Lung (tissue), 12 donors: Measurements from ENCODE around the gene CST9. TPM values are rescaled to one million over a fixed set of nuclear protein-coding genes. Genes with fewer than 3 reads are reported as not detected.

Experiments
- ATAC-seq: fragments of 200-7000 bp; cut with Tn5 transposase; one replicate; pipeline ENCODE4 v1.9.1; 2020; ENCODE audit warnings: moderate number of reproducible peaks; ENCODE audit not compliant: insufficient read depth, low FRiP score
- DNase-seq, 3 donors: peaks; one replicate each; pipeline ENCODE4 v3.0.0-alpha.2; 2013 to 2017
- H3K27ac ChIP-seq, 2 donors: one replicate each; pipeline ENCODE4 v1.5.1; 2013; ENCODE audit warnings: mild to moderate bottlenecking in 2 of 2, moderate library complexity in 2 of 2, control low read depth in 1 of 2, inconsistent platforms in 1 of 2, low read depth in 1 of 2, low read length in 1 of 2
- H3K27me3 ChIP-seq, 3 donors: one replicate each; pipeline ENCODE4 v1.5.1; 2013; ENCODE audit warnings: low read length in 2 of 3; ENCODE audit not compliant: control insufficient read depth in 3 of 3, insufficient read depth in 3 of 3
- H3K36me3 ChIP-seq, 4 donors: one replicate each; pipeline ENCODE4 v1.5.1; 2013; ENCODE audit warnings: low read length in 4 of 4, mild to moderate bottlenecking in 1 of 4, moderate library complexity in 1 of 4; ENCODE audit not compliant: control insufficient read depth in 4 of 4, insufficient read depth in 4 of 4
- H3K4me1 ChIP-seq, 5 donors: one replicate each; pipeline ENCODE4 v1.5.1; 2013; ENCODE audit warnings: low read length in 5 of 5, mild to moderate bottlenecking in 2 of 5, moderate library complexity in 1 of 5; ENCODE audit not compliant: control insufficient read depth in 5 of 5, insufficient read depth in 5 of 5
- H3K4me3 ChIP-seq: one replicate; pipeline ENCODE4 v1.5.1; 2013; ENCODE audit warnings: mild to moderate bottlenecking, control low read depth, moderate library complexity
- H3K9ac ChIP-seq, 2 donors: one replicate each; pipeline ENCODE4 v1.5.1; 2013; ENCODE audit warnings: low read length in 2 of 2, control low read depth in 1 of 2; ENCODE audit not compliant: insufficient read depth in 1 of 2
- H3K9me3 ChIP-seq, 4 donors: one replicate each; pipeline ENCODE4 v1.5.1; 2013; ENCODE audit warnings: low read length in 3 of 4, mild to moderate bottlenecking in 1 of 4, moderate library complexity in 1 of 4; ENCODE audit not compliant: control insufficient read depth in 4 of 4, insufficient read depth in 3 of 4
- WGBS, 2 donors: extraction: QIAGEN DNeasy Blood & Tissue Kit; methylation state at CpG; one replicate each; pipeline ENCODE4 v1.1.7; 2013; 5-methylcytosine and 5-hydroxymethylcytosine counted together
- polyA plus RNA-seq, 2 donors: library from polyadenylated mRNA; stranded (reverse); fragments of 200-250 nt; gene quantifications; one replicate each; pipeline ENCODE4 v1.2.1, GENCODE V29; 2013
- total RNA-seq, 2 donors: library from RNA; depleted of rRNA in 1 of 2; stranded (reverse); fragments of >200 nt in 1 of 2; gene quantifications; one replicate each; pipeline ENCODE4 v1.2.1, GENCODE V29; 2014 to 2021
- TF ChIP-seq, protein P1 (sequence below): IDR thresholded peaks from 2 replicates; pipeline ENCODE4 v1.5.1; 2012; ENCODE audit warnings: mild to moderate bottlenecking; ENCODE audit errors: control extremely low read depth, extremely low read depth
- donor health status: control.
- donor health status: control.
- donor health status: Bipolar disorder and iron deficiency.
- donor health status: healthy.
- donor health status: DM: yes; HTN: yes; CAD: no.

The CST9 gene
- total and polyA plus RNA-seq, 4 donors = not detected

DNA sequence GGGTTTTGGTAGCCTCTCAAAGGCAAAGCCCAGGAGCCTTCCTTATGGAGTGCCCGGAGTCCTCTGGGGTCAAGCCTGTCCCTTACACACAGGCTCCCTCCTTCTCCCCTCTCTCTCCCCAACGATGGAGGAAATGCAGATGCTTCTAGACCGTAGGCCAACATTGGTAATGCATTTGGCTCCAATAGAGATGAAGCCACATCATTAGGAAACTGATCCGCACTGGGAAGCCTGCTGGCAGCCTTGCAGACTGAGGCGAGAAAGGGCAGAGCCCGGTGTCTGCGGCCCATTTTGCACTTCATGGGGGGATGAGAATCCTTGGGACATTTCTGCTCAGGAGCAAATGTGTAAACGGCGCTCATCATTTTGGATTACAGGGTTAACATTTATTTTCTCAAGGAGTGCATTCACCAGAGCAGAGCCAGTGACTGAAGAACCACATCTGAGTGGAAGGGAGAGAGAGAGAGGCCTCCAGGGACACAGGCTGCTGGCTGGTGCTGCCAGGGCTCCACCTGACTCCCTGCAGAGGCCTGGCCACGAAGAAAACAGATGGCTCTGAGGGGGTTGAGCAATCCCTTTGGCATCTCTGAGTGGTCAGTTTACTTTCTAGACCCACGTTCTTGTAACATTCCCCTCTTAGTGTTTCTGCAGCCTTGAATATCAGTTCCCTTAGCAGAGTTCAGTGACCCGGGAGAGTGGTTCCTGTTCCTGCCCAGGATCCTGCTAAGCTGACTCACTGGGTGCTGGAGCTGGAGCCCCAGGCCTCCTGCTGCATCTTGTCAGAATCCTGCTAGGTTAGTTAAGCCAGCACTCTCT is 36.4 kb upstream of the CST9 start:
- Histone ChIP-seq H3K4me3 (no peak overlapping the region), H3K4me1 (peaks cover 0 to 10% (median 0%) of the 10 kb centered on the region in 5 donors), H3K36me3 (no peaks in the 10 kb centered on the region), H3K9me3 (no peaks in the 10 kb centered on the region), H3K27me3 (peaks cover 0 to 2% (median 0%) of the 10 kb centered on the region in 3 donors), H3K27ac (no peak overlapping the region), H3K9ac (no peak overlapping the region)
- ATAC-seq = no peak
- peak in 1 of 3 donors; percentile 58 for DNase-seq
- WGBS, 2 donors = 63 to 65% methylated on average over 12 of the region's 12 CpGs
- TF ChIP-seq, protein P1, sequence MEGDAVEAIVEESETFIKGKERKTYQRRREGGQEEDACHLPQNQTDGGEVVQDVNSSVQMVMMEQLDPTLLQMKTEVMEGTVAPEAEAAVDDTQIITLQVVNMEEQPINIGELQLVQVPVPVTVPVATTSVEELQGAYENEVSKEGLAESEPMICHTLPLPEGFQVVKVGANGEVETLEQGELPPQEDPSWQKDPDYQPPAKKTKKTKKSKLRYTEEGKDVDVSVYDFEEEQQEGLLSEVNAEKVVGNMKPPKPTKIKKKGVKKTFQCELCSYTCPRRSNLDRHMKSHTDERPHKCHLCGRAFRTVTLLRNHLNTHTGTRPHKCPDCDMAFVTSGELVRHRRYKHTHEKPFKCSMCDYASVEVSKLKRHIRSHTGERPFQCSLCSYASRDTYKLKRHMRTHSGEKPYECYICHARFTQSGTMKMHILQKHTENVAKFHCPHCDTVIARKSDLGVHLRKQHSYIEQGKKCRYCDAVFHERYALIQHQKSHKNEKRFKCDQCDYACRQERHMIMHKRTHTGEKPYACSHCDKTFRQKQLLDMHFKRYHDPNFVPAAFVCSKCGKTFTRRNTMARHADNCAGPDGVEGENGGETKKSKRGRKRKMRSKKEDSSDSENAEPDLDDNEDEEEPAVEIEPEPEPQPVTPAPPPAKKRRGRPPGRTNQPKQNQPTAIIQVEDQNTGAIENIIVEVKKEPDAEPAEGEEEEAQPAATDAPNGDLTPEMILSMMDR = no peak

DNA sequence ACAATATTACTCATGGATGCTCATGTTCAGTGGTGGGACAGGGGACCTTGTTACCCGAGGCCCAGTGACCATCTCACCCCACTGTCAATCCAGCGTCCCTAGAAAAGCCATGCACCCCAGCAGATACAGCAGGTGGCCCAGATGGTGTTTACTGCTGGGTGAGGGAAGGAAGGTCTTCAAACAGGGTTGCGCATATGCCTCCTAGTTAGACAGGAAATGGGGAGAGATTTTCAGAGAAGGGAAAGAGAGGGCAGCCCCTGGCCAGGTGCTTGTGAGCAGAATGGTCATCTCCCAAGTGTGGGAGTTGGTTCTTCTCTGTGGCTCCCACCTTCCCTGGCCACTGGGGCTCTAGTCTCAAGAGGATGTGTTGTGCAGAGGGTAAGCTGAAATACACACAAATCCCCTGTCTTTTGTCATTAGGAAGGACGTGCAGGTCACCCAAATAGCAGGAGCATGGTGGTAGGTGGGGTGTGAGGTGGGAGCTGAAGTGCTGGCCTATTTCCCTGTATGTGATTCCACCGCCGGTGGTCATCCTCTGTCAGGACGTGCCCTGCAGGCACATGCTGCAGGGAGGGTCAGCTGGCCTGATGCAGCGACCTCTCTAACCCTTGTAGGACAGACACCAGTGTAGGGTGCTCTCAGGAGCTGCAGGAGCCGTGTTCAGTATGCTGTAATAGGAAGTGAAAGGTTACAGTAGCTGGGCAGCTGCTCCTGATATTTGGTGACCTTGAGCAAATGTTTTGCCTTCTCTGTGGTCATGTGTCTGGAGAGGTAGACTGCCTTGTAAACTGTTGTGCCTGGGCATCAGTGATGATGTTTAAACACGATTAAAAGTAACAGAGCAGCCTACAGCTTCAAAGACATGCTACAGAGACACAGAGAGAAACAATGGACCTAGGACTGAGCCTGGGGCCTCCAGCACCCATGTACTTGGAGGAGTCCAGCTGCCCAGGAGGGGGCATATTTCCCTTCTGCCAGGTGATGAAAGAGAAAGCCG is 35.3 kb upstream of the CST9 start:
- TF ChIP-seq, protein P1 = no peak
- 81 to 85% methylated on average over 11 of the region's 11 CpGs for WGBS, 2 donors
- no peak for DNase-seq
- ATAC-seq = no peak
- H3K9me3 ChIP-seq = no peaks in the 10 kb centered on the region
- no peak overlapping the region for H3K4me3 ChIP-seq
- no peaks in the 10 kb centered on the region for H3K36me3 ChIP-seq
- no peak overlapping the region for H3K9ac ChIP-seq
- H3K4me1 ChIP-seq = peaks cover 0 to 22% (median 7%) of the 10 kb centered on the region in 5 donors
- peaks cover 0 to 2% (median 0%) of the 10 kb centered on the region in 3 donors for H3K27me3 ChIP-seq
- no peak overlapping the region for H3K27ac ChIP-seq

DNA sequence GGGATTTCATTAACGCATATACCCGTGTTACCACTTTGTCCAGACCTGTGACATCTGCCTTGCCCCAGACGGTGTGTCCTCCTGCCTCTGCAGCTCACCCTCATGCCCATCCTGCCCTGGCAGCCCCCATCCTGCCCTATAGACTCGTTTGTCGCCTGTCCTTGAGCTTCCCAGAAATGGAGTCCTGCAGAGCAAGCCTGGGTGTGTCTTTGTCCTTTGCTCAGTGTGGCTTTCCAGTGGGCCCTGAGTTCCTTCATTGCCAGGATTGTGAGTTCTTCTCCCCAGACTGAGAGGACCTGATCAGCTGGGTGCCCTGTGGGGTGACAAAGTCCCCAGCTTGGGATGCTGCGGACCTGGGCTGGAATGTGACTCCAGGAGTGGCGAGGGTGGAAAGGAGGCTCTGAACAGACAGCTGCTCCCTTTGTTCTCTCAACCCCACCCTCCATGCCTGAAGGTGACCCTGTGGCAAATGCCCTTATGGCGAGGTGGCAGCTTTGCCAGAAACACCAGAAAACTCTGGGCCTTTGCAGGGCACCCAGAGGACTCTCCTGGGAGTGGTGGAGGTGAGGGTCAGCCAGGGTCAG is 34.4 kb upstream of the CST9 start:
- ATAC-seq (no peak), DNase-seq (no peak)
- Histone ChIP-seq H3K36me3 (peaks cover 0 to 2% (median 1%) of the 10 kb centered on the region in 4 donors), H3K27ac (no peak overlapping the region), H3K27me3 (peaks cover 0 to 2% (median 0%) of the 10 kb centered on the region in 3 donors), H3K9ac (no peak overlapping the region), H3K4me1 (peaks cover 0 to 22% (median 8%) of the 10 kb centered on the region in 5 donors), H3K9me3 (no peaks in the 10 kb centered on the region), H3K4me3 (no peak overlapping the region)
- TF ChIP-seq, protein P1 = no peak
- WGBS, 2 donors = 84 to 90% methylated on average over 8 of the region's 8 CpGs
